ENCODE data around the gene DNAJC3. TPM values are rescaled to one million over a fixed set of nuclear protein-coding genes. Genes with fewer than 3 reads are reported as not detected.

Gene DNAJC3
- total RNA-seq, 4 donors from 2014 or later: 42.9 to 46.3 (median 46.0) TPM

DNA sequence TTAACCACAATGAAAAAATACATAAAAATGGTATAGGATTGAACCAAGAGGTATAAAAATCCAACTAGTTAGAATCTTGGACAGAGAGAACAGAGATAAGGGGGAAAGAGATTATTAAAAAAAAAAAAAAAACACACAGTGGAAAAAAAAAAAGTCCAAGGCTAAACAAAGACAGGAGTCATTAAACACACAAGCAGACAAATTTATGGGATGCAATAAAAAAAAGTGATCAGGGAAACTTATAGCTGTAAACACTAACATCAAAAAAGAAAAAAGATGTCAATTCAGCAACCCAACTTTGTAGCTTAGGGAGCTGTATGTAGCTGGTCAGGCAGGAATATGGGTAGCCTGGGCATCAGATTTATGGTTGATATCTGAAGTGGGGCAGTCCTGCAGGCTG is 129.0 kb downstream of the DNAJC3 start:
- H3K4me3 ChIP-seq: no peak overlapping the region
- peaks cover 0 to 61% (median 0%) of the 10 kb centered on the region in 3 donors for H3K36me3 ChIP-seq
- DNase-seq (ENCODE audit: low spot score in 2 of 2): no peak
- no peaks in the 10 kb centered on the region for H3K27me3 ChIP-seq
- H3K27ac ChIP-seq: no peak overlapping the region
- TF ChIP-seq, protein P1, sequence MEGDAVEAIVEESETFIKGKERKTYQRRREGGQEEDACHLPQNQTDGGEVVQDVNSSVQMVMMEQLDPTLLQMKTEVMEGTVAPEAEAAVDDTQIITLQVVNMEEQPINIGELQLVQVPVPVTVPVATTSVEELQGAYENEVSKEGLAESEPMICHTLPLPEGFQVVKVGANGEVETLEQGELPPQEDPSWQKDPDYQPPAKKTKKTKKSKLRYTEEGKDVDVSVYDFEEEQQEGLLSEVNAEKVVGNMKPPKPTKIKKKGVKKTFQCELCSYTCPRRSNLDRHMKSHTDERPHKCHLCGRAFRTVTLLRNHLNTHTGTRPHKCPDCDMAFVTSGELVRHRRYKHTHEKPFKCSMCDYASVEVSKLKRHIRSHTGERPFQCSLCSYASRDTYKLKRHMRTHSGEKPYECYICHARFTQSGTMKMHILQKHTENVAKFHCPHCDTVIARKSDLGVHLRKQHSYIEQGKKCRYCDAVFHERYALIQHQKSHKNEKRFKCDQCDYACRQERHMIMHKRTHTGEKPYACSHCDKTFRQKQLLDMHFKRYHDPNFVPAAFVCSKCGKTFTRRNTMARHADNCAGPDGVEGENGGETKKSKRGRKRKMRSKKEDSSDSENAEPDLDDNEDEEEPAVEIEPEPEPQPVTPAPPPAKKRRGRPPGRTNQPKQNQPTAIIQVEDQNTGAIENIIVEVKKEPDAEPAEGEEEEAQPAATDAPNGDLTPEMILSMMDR (IDR thresholded peaks at IDR 0.05): no peak
- TF ChIP-seq POLR2A (IDR thresholded peaks at IDR 0.05) (no peak), EP300 (IDR thresholded peaks at IDR 0.05) (no peak)
- peaks cover 0 to 46% (median 18%) of the 10 kb centered on the region in 4 donors for H3K9me3 ChIP-seq
- no peaks in the 10 kb centered on the region for H3K4me1 ChIP-seq

DNA sequence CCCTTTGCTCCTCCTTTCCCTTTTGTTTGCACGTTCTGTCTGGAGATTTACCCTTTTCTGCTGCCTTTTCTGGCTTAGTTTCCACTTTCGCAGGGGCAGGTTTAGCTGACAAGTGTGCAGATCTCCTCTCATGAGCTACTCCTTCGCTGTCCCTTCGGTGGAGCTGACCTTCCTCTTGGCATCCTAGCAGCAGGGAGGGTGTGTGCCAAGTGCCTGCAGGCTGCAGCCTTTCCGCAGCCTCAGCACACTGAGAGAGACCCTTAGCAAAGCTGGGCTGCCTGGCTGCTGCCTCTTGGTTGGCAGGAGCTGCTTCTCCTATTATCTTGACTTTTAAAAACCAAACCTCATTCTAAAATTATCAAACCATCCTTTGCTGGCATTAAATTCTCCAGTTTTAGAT is 132.5 kb downstream of the DNAJC3 start:
- Histone ChIP-seq H3K27ac (no peak overlapping the region), H3K4me3 (no peak overlapping the region), H3K9me3 (peaks cover 0 to 66% (median 15%) of the 10 kb centered on the region in 4 donors), H3K36me3 (peaks cover 0 to 69% (median 0%) of the 10 kb centered on the region in 3 donors), H3K4me1 (no peaks in the 10 kb centered on the region), H3K27me3 (no peaks in the 10 kb centered on the region)
- no peak for TF ChIP-seq EP300 (IDR thresholded peaks at IDR 0.05)
- TF ChIP-seq, protein P1 (IDR thresholded peaks at IDR 0.05): no peak
- 91 to 92% methylated on average over 5 of the region's 5 CpGs for WGBS, 2 donors
- no peak for DNase-seq (ENCODE audit: low spot score in 2 of 2)

DNA sequence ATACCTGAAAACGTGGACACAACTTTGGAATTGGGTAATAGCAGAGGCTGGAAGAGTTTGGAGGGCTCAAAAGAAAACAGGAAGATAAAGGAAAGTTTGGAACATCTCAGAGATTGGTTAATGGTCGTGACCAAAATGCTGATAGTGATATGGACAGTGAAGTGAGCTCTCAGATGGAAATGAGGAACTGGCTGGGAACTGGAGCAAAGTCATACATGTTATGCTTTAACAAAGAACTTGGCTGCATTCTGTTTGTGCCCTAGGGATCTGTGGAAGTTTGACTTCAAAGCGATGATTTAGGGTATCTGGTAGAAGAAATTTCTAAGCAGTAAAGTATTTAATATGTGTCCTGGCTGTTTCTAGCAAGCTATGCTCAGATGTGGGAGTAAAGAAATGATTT is 136.2 kb downstream of the DNAJC3 start:
- Histone ChIP-seq H3K9me3 (peaks cover 0 to 38% (median 6%) of the 10 kb centered on the region in 4 donors), H3K27me3 (no peaks in the 10 kb centered on the region), H3K4me3 (no peak overlapping the region), H3K27ac (no peak overlapping the region), H3K36me3 (peaks cover 0 to 86% (median 0%) of the 10 kb centered on the region in 3 donors), H3K4me1 (no peaks in the 10 kb centered on the region)
- DNase-seq (ENCODE audit: low spot score in 2 of 2): no peak
- 91 to 92% methylated on average over 3 of the region's 3 CpGs for WGBS, 2 donors
- TF ChIP-seq, protein P1 (IDR thresholded peaks at IDR 0.05): no peak
- TF ChIP-seq EP300 (IDR thresholded peaks at IDR 0.05) (no peak), POLR2A (IDR thresholded peaks at IDR 0.05) (no peak)

DNA sequence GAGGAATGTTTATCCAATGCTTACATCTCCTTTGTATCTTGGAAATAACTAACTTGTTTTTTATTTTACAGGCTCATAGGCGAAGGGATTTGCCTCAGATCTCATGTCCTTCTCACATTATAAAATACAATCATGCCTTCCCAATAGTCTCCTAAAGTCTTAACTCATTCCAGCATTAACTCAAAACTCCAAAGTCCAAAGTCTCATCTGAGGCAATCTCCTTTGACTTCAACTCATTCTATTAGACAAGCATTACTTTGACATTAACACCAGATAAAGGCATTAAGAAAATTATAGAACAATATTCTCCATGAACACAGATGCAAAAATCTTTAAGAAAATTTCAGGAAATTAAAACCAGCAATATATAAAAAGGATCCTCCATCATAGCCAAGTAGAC is 137.6 kb downstream of the DNAJC3 start:
- Histone ChIP-seq H3K27ac (no peak overlapping the region), H3K4me1 (no peaks in the 10 kb centered on the region), H3K27me3 (no peaks in the 10 kb centered on the region), H3K36me3 (peaks cover 0 to 86% (median 0%) of the 10 kb centered on the region in 3 donors), H3K4me3 (no peak overlapping the region), H3K9me3 (peaks cover 0 to 28% (median 4%) of the 10 kb centered on the region in 4 donors)
- no peak for TF ChIP-seq EP300 (IDR thresholded peaks at IDR 0.05)
- TF ChIP-seq, protein P1 (IDR thresholded peaks at IDR 0.05): no peak
- WGBS, 2 donors: 95 to 97% methylated on average over 1 of the region's 1 CpG
- no peak for DNase-seq (ENCODE audit: low spot score in 2 of 2)

DNA sequence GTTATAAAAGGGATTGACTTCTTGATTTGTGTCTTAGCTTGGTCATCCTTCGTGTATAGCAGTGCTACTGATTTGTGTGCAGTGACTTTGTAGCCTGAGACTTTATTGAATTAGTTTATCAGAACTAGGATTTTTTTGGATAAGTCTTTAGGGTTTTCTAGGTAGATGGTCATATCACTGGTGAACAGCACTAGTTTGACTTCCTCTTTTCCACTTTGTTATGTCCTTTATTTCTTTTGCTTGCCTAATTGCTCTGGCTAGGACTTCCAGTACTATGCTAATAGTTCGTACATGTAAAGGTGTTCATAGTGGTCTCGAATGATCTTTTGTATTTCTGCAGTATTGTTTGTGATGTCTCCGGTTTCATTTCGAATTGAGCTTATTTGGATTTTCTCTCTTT is 145.4 kb downstream of the DNAJC3 start:
- no peak for DNase-seq (ENCODE audit: low spot score in 2 of 2)
- TF ChIP-seq EP300 (IDR thresholded peaks at IDR 0.05) (no peak), POLR2A (IDR thresholded peaks at IDR 0.05) (no peak)
- TF ChIP-seq, protein P1 (IDR thresholded peaks at IDR 0.05): no peak
- Histone ChIP-seq H3K36me3 (peaks cover 0 to 38% (median 0%) of the 10 kb centered on the region in 3 donors), H3K27me3 (no peaks in the 10 kb centered on the region), H3K9me3 (no peaks in the 10 kb centered on the region), H3K4me3 (no peak overlapping the region), H3K27ac (no peak overlapping the region), H3K4me1 (no peaks in the 10 kb centered on the region)
- WGBS, 2 donors: 97% methylated on average over 5 of the region's 5 CpGs
